HepG2 (cell line): ENCODE measurements around the gene NCKAP5L. TPM values are rescaled to one million over a fixed set of nuclear protein-coding genes. Genes with fewer than 3 reads are reported as not detected.

ENCODE experiments used
- ATAC-seq: fragments of 200-7000 bp; cut with Tn5 transposase; 3 replicates; pipeline ENCODE4 v1.9.1; 2020; ENCODE audit warnings: mild to moderate bottlenecking, moderate library complexity
- BruUV-seq: library from RNA; stranded (reverse); fragments of 400-500 nt; replicated peaks from 2 replicates; lab custom pipeline; 2021; lab: Mats Ljungman, UMichigan
- CTCF ChIA-PET: fragments of 300-600 bp; formaldehyde crosslinking; extraction: SDS; loops from one replicate; lab custom pipeline; 2021; ENCODE audit warnings: low total read pairs, inconsistent platforms, low intra/inter-chr PET ratio; lab: Yijun Ruan, JAX
- POLR2A ChIA-PET: fragments of 350-600 bp; sonication (Branson Sonifier 250); formaldehyde crosslinking; loops from one replicate; lab custom pipeline; 2020; ENCODE audit warnings: antibody characterized with exemption, inconsistent platforms; lab: Yijun Ruan, JAX
- DNase-seq: peaks from one replicate; pipeline ENCODE4 v3.0.0-alpha.2; 2015; ENCODE audit warnings: low spot score
- FAIRE-seq: peaks from 3 replicates; lab custom pipeline; 2011; peaks lifted over from hg19 to GRCh38; lab: Jason Lieb, UNC
- H2AFZ ChIP-seq: one replicate; pipeline ENCODE4 v1.6.1; 2011; ENCODE audit warnings: low read length, inconsistent platforms
- H3K27ac ChIP-seq: fragments of 300-600 bp; 3 replicates; pipeline ENCODE4 v1.8.0; 2011; ENCODE audit warnings: mixed run types, mild to moderate bottlenecking, mixed read lengths, low read length, inconsistent platforms; ENCODE audit not compliant: insufficient read depth; ENCODE audit errors: extremely low read length
- H3K27me3 ChIP-seq, 2 experiments: fragments of 200-600 bp in 1 of 2; 2 replicates in 1 of 2; 3 replicates in 1 of 2; pipeline versions ENCODE4 v1.6.0 to v1.8.0; 2011; ENCODE audit warnings: low read length in 2 of 2, mild to moderate bottlenecking in 2 of 2, moderate library complexity in 2 of 2, inconsistent platforms in 1 of 2; ENCODE audit not compliant: insufficient read depth in 2 of 2, control insufficient read depth in 1 of 2
- H3K36me3 ChIP-seq, 2 experiments: fragments of 200-600 bp in 1 of 2; replicated peaks in 1 of 2; 2 replicates in 1 of 2; 3 replicates in 1 of 2; pipeline versions ENCODE4 v1.5.1 to v1.8.0; 2011; ENCODE audit warnings: low read length in 2 of 2, inconsistent platforms in 1 of 2; ENCODE audit not compliant: insufficient read depth in 2 of 2, control insufficient read depth in 1 of 2
- H3K4me1 ChIP-seq: 2 replicates; pipeline ENCODE4 v1.5.1; 2012; ENCODE audit warnings: low read length, inconsistent platforms; ENCODE audit not compliant: insufficient read depth
- H3K4me2 ChIP-seq: 2 replicates; pipeline ENCODE4 v1.6.0; 2011; ENCODE audit warnings: low read depth, low read length, inconsistent platforms
- H3K4me3 ChIP-seq, 3 experiments: fragments of 200-600 bp in 1 of 3; sonication (generic), shearing (Covaris generic) in 1 of 3; replicated peaks in 1 of 3; 2 replicates each; pipeline ENCODE4 v1.5.1; 2011 to 2016; ENCODE audit warnings: low read length in 3 of 3, inconsistent platforms in 2 of 3, low read depth in 2 of 3, mild to moderate bottlenecking in 2 of 3, control low read depth in 1 of 3, mixed read lengths in 1 of 3; ENCODE audit not compliant: insufficient read depth in 1 of 3
- H3K79me2 ChIP-seq: one replicate; pipeline ENCODE4 v1.6.1; 2011; ENCODE audit warnings: low read length, inconsistent platforms; ENCODE audit not compliant: insufficient read depth
- H3K9ac ChIP-seq: 2 replicates; pipeline ENCODE4 v1.6.0; 2011; ENCODE audit warnings: mild to moderate bottlenecking, low read depth, low read length, inconsistent platforms; ENCODE audit not compliant: insufficient read depth
- H3K9me3 ChIP-seq: 2 replicates; pipeline ENCODE4 v1.5.1; 2012; ENCODE audit warnings: mild to moderate bottlenecking, low read length
- H4K20me1 ChIP-seq: 2 replicates; pipeline ENCODE4 v1.6.0; 2011; ENCODE audit warnings: inconsistent platforms, mild to moderate bottlenecking, low read length, moderate library complexity; ENCODE audit not compliant: insufficient read depth
- MIXL1 ChIP-seq: IDR thresholded peaks from 2 replicates; pipeline ENCODE4 v1.6.1; 2016
- NR2F2 ChIP-seq: IDR thresholded peaks from 2 replicates; pipeline ENCODE4 v1.6.1; 2012; ENCODE audit warnings: low read depth, inconsistent platforms, borderline replicate concordance
- PCBP2 ChIP-seq: fragments of 200-400 bp; formaldehyde crosslinking; optimal IDR thresholded peaks from 2 replicates; pipeline ENCODE3; 2018; ENCODE audit warnings: low read length, low read depth; ENCODE audit not compliant: poor library complexity, severe bottlenecking
- RBM39 ChIP-seq: fragments of 200-400 bp; formaldehyde crosslinking; IDR thresholded peaks from one replicate; pipeline ENCODE4 v1.6.1; 2018; ENCODE audit warnings: antibody characterized with exemption, mild to moderate bottlenecking, low read depth, low read length; ENCODE audit not compliant: poor library complexity, severe bottlenecking
- REL ChIP-seq: sonication (generic); formaldehyde crosslinking; conservative IDR thresholded peaks from 2 replicates; pipeline ENCODE4 v1.8.0; 2022; ENCODE audit warnings: mild to moderate bottlenecking, missing genetic modification reagents, moderate library complexity
- SMAD9 ChIP-seq: sonication (generic); formaldehyde crosslinking; IDR thresholded peaks from 2 replicates; pipeline ENCODE4 v1.5.1; 2020; ENCODE audit warnings: mild to moderate bottlenecking, missing genetic modification reagents
- TOE1 ChIP-seq: sonication (generic); formaldehyde crosslinking; IDR thresholded peaks from 2 replicates; pipeline ENCODE4 v1.4.0; 2020; ENCODE audit warnings: mild to moderate bottlenecking, missing genetic modification reagents
- ZFP36L1 ChIP-seq: sonication (generic); formaldehyde crosslinking; IDR thresholded peaks from 2 replicates; pipeline ENCODE4 v1.8.0; 2022; ENCODE audit warnings: mild to moderate bottlenecking, missing genetic modification reagents, moderate library complexity
- ZNF30 ChIP-seq: sonication (generic); formaldehyde crosslinking; IDR thresholded peaks from 2 replicates; pipeline ENCODE4 v1.5.0; 2020; ENCODE audit warnings: mild to moderate bottlenecking, missing genetic modification reagents
- ZSCAN12 ChIP-seq: sonication (generic); formaldehyde crosslinking; IDR thresholded peaks from 2 replicates; pipeline ENCODE4 v1.9.0; 2021; ENCODE audit warnings: mild to moderate bottlenecking, missing genetic modification reagents
- ZSCAN20 ChIP-seq: sonication (generic); formaldehyde crosslinking; IDR thresholded peaks from 2 replicates; pipeline ENCODE4 v1.4.0; 2020; ENCODE audit warnings: missing genetic modification reagents, mild to moderate bottlenecking, borderline replicate concordance
- WGBS: methylation state at CpG from one replicate; pipeline ENCODE4 v1.1.6; 2017; ENCODE audit warnings: low lambda C conversion rate; 5-methylcytosine and 5-hydroxymethylcytosine counted together
- in situ Hi-C: cut with HindIII; loops from 2 replicates; pipeline ENCODE4 v1.10.0; 2017; ENCODE audit warnings: low pct_unique_long_range_greater_than_20kb; ENCODE audit not compliant: extremely low pct_ligation_motif_present
- intact Hi-C: fragments of 100-400 bp; cut with micrococcal nuclease; formaldehyde crosslinking; loops from one replicate; pipeline ENCODE4 v1.10.0; 2022; ENCODE audit not compliant: unreplicated experiment
- polyA plus RNA-seq, 8 experiments: library from polyadenylated mRNA; depleted of rRNA in 3 of 8; stranded (reverse) in 7 of 8; unstranded in 1 of 8; fragments of >200 nt; fragmentation: Illumina TruSeq in 4 of 8; extraction: Trizol in 4 of 8; gene quantifications; 2 replicates each; pipeline versions ENCODE4 v1.2.1 to v1.2.3, GENCODE V29; 2011 to 2016; ENCODE audit warnings: low read depth in 4 of 8, missing spikeins in 1 of 8, mixed read lengths in 1 of 8; ENCODE audit not compliant: insufficient read depth in 1 of 8
- total RNA-seq, 5 experiments: library from RNA; depleted of rRNA; stranded (reverse); fragments of >200 nt; fragmentation: Illumina TruSeq; extraction: Trizol; gene quantifications; 2 replicates each; pipeline ENCODE4 v1.2.3, GENCODE V29; 2016; ENCODE audit warnings: low read depth in 1 of 5
- TF ChIP-seq, protein P1 (sequence below), 2 experiments: fragments of 450-650 bp in 1 of 2; sonication (generic) in 1 of 2; formaldehyde crosslinking; IDR thresholded peaks; 2 replicates each; pipeline versions ENCODE4 v1.5.0 to v1.8.0; 2020 to 2022; ENCODE audit warnings: mild to moderate bottlenecking in 1 of 2, missing genetic modification reagents in 1 of 2
- TF ChIP-seq, protein P2 (sequence below): IDR thresholded peaks from 2 replicates; pipeline ENCODE4 v1.6.1; 2016; ENCODE audit warnings: missing compliant biosample characterization, missing genetic modification reagents, borderline replicate concordance
- TF ChIP-seq, protein P3 (sequence below): sonication (generic); formaldehyde crosslinking; IDR thresholded peaks from 2 replicates; pipeline ENCODE4 v1.5.0; 2020; ENCODE audit warnings: missing genetic modification reagents
- TF ChIP-seq, protein P4 (sequence below): IDR thresholded peaks from 2 replicates; pipeline ENCODE4 v1.6.1; 2016; ENCODE audit warnings: missing genetic modification reagents, missing compliant biosample characterization

The NCKAP5L gene
- total and polyA plus RNA-seq, 2 of the 13 experiments (the other 11 are each of a cell fraction or from before 2014, with no cell fraction given), result 4.1 to 9.0 TPM

DNA sequence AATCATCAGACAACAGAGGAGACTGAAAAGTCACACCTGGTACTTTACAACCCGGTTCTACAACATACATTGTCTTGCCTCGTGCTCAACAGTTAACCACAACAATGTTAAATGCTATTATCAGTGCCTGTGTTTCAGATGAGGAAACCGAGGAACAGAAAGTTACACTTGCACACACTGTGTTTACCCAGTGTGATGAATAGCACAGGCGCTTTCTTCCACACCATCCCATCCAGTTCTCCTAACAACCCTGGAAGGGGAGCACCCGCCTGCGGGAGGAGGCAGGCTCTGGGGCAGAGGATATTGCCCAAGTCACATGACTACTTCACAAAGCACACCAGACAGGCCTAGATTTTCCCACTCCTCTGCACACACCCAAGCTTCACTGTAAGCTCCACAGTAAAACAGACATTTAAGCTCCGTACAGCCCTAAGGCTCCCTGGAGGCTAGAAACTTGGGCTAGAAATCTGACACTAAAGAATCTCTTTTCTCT is 21.8 kb downstream of the NCKAP5L start:
- ATAC-seq (no peak), DNase-seq (no peak), FAIRE-seq (no peak)
- BruUV-seq, result no TSS peak
- Histone ChIP-seq H3K9me3 (no peaks in the 10 kb centered on the region), H2AFZ (no peak overlapping the region), H3K27ac (no peak overlapping the region), H3K36me3 (peaks cover 12 to 43% of the 10 kb centered on the region in 2 experiments; a peak in 4 of 5 replicates), H3K9ac (no peak overlapping the region), H3K4me1 (peaks cover 3% of the 10 kb centered on the region), H3K79me2 (no peaks in the 10 kb centered on the region), H3K4me3 (no peak overlapping the region), H3K27me3 (no peaks in the 10 kb centered on the region), H4K20me1 (no peaks in the 10 kb centered on the region), H3K4me2 (no peak overlapping the region)
- TF ChIP-seq, protein P1, sequence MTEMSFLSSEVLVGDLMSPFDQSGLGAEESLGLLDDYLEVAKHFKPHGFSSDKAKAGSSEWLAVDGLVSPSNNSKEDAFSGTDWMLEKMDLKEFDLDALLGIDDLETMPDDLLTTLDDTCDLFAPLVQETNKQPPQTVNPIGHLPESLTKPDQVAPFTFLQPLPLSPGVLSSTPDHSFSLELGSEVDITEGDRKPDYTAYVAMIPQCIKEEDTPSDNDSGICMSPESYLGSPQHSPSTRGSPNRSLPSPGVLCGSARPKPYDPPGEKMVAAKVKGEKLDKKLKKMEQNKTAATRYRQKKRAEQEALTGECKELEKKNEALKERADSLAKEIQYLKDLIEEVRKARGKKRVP (CRISPR knock-in tag; IDR thresholded peaks at IDR 0.05), result no peak
- no peak for TF ChIP-seq ZNF30 (CRISPR knock-in tag)
- TF ChIP-seq ZSCAN20 (CRISPR knock-in tag), result no peak
- no peak for TF ChIP-seq ZFP36L1 (CRISPR knock-in tag)
- no peak for TF ChIP-seq MIXL1 (CRISPR knock-in tag)
- TF ChIP-seq TOE1 (CRISPR knock-in tag), result no peak
- TF ChIP-seq REL (CRISPR knock-in tag), result no peak
- TF ChIP-seq, protein P2, sequence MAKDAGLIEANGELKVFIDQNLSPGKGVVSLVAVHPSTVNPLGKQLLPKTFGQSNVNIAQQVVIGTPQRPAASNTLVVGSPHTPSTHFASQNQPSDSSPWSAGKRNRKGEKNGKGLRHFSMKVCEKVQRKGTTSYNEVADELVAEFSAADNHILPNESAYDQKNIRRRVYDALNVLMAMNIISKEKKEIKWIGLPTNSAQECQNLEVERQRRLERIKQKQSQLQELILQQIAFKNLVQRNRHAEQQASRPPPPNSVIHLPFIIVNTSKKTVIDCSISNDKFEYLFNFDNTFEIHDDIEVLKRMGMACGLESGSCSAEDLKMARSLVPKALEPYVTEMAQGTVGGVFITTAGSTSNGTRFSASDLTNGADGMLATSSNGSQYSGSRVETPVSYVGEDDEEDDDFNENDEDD (CRISPR knock-in tag), result no peak
- TF ChIP-seq, protein P3, sequence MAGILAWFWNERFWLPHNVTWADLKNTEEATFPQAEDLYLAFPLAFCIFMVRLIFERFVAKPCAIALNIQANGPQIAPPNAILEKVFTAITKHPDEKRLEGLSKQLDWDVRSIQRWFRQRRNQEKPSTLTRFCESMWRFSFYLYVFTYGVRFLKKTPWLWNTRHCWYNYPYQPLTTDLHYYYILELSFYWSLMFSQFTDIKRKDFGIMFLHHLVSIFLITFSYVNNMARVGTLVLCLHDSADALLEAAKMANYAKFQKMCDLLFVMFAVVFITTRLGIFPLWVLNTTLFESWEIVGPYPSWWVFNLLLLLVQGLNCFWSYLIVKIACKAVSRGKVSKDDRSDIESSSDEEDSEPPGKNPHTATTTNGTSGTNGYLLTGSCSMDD (CRISPR knock-in tag), result no peak
- TF ChIP-seq ZSCAN12 (CRISPR knock-in tag), result no peak
- TF ChIP-seq NR2F2, result no peak
- TF ChIP-seq SMAD9 (CRISPR knock-in tag), result no peak
- TF ChIP-seq RBM39, result no peak
- TF ChIP-seq, protein P4, sequence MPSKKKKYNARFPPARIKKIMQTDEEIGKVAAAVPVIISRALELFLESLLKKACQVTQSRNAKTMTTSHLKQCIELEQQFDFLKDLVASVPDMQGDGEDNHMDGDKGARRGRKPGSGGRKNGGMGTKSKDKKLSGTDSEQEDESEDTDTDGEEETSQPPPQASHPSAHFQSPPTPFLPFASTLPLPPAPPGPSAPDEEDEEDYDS, result no peak
- no peak for TF ChIP-seq PCBP2
- POLR2A ChIA-PET, result no interaction called here
- CTCF ChIA-PET, result no interaction called here
- in situ Hi-C loops, result no loop called here
- intact Hi-C loops, result no loop called here
- WGBS, result 93% methylated on average over 7 of the region's 7 CpGs
